ENCODE data around the gene SVOPL.

DNA sequence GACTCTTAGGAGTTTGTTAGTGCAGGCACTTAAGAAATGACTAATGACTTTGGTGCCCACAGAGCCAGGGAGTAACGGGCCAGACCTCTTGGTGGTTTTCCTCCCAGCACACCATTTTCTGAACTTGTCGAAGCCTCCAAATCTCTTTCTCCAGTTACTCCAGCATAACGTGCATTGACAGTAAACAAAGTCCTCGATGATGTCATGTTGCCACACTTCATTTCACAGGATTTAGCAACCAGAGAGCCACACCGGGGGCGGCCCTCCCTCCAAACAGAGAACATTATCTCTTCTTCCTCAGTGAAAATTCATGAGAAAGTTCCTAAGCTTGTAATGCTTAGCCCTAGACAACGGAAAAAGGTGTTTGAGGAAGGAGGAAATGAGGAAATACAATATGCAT is 4.0 kb upstream of the SVOPL start:
- TF ChIP-seq, protein P1, sequence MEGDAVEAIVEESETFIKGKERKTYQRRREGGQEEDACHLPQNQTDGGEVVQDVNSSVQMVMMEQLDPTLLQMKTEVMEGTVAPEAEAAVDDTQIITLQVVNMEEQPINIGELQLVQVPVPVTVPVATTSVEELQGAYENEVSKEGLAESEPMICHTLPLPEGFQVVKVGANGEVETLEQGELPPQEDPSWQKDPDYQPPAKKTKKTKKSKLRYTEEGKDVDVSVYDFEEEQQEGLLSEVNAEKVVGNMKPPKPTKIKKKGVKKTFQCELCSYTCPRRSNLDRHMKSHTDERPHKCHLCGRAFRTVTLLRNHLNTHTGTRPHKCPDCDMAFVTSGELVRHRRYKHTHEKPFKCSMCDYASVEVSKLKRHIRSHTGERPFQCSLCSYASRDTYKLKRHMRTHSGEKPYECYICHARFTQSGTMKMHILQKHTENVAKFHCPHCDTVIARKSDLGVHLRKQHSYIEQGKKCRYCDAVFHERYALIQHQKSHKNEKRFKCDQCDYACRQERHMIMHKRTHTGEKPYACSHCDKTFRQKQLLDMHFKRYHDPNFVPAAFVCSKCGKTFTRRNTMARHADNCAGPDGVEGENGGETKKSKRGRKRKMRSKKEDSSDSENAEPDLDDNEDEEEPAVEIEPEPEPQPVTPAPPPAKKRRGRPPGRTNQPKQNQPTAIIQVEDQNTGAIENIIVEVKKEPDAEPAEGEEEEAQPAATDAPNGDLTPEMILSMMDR (IDR thresholded peaks at IDR 0.05; ENCODE audit: low read length): no peak
- no peak for TF ChIP-seq EZH2 (optimal IDR thresholded peaks at IDR 0.05; ENCODE audit: low read depth, low read length)
- no peak for TF ChIP-seq EZH2phosphoT487 (IDR thresholded peaks at IDR 0.05; ENCODE audit: low read length)

Data from MM.1S (cell line).